ENCODE data around the gene GLMP. TPM values are rescaled to one million over a fixed set of nuclear protein-coding genes. Genes with fewer than 3 reads are reported as not detected.

Gene GLMP
- total and polyA plus RNA-seq, 2 of the 13 experiments (the other 11 are each of a cell fraction or from before 2014, with no cell fraction given): 44.6 to 75.8 TPM

- TF ChIP-seq PHF20 (CRISPR knock-in tag; IDR thresholded peaks at IDR 0.05) (no peak), ZNF704 (CRISPR knock-in tag; IDR thresholded peaks at IDR 0.05; ENCODE audit: borderline replicate concordance) (no peak)
Measured at GRCh38 chr1:156293895-156294294, 1.6 kb downstream of the GLMP start (continued).

- Histone ChIP-seq H3K4me1 (ENCODE audit: insufficient read depth, low read length) (peaks cover 44% of the 10 kb centered on the region), H4K20me1 (ENCODE audit: insufficient read depth, low read length) (no peaks in the 10 kb centered on the region), H3K36me3 (replicated peaks in 1 of 2; ENCODE audit: control insufficient read depth in 1 of 2, insufficient read depth in 2 of 2, low read length in 2 of 2) (peaks cover 0 to 6% of the 10 kb centered on the region in 2 experiments; a peak in 2 of 5 replicates), H3K9ac (ENCODE audit: insufficient read depth, low read depth, low read length) (no peak overlapping the region), H3K4me2 (ENCODE audit: low read depth, low read length) (no peak overlapping the region), H2AFZ (ENCODE audit: low read length) (no peak overlapping the region), H3K4me3 (replicated peaks in 1 of 3; ENCODE audit: insufficient read depth in 1 of 3, low read depth in 2 of 3, low read length in 3 of 3) (no peak overlapping the region), H3K27me3 (ENCODE audit: control insufficient read depth in 1 of 2, insufficient read depth in 2 of 2, low read length in 2 of 2) (no peaks in the 10 kb centered on the region), H3K9me3 (ENCODE audit: low read length) (no peaks in the 10 kb centered on the region), H3K27ac (ENCODE audit: extremely low read length, insufficient read depth, low read length) (peak overlapping the region; percentile 94), H3K79me2 (ENCODE audit: insufficient read depth, low read length) (peaks cover 8% of the 10 kb centered on the region)
- ChIA-PET POLR2A (interaction anchor here (9.2 kb wide), 1 partner anchor 11 kb away, joined by 115 read pairs; the partner anchor contains the start of genes SMG5 and TMEM79), CTCF (ENCODE audit: low intra/inter-chr PET ratio, low total read pairs) (no interaction called here)
- TF ChIP-seq HDAC1 (CRISPR knock-in tag; IDR thresholded peaks at IDR 0.05): no peak
- in situ Hi-C loops (cut with HindIII; ENCODE audit: extremely low pct_ligation_motif_present, low pct_unique_long_range_greater_than_20kb): no loop called here
- intact Hi-C loops (cut with micrococcal nuclease; ENCODE audit: unreplicated experiment): loop anchor here (5.0 kb wide), 1 partner anchor 44 kb away; the partner anchor contains the start of genes CCT3 and TSACC
- 97% methylated on average over 6 of the region's 8 CpGs for WGBS (ENCODE audit: low lambda C conversion rate)
- no TSS peak for BruUV-seq (replicated peaks)
- no peak for DNase-seq (ENCODE audit: low spot score)
- FAIRE-seq: no peak
- no peak for ATAC-seq
Measured at GRCh38 chr1:156293098-156293434, 2.4 kb downstream of the GLMP start.
